ENCODE data around the gene COL5A2. TPM values are rescaled to one million over a fixed set of nuclear protein-coding genes. Genes with fewer than 3 reads are reported as not detected.

Gene COL5A2
- total RNA-seq, 1 donor from 2014 or later: 0.23 TPM

- DNase-seq (ENCODE audit: low spot score): no peak
- intact Hi-C loops (cut with micrococcal nuclease): no loop called here
- no peak overlapping the region for H3K4me3 Mint-ChIP-seq (ENCODE audit: low read depth)
- no peak overlapping the region for H3K27ac Mint-ChIP-seq
- H3K9me3 Mint-ChIP-seq: no peaks in the 10 kb centered on the region
- H3K4me1 Mint-ChIP-seq (ENCODE audit: low read depth): peaks cover 1% of the 10 kb centered on the region
- H3K36me3 Mint-ChIP-seq (ENCODE audit: low read depth): no peaks in the 10 kb centered on the region
- H3K27me3 Mint-ChIP-seq (ENCODE audit: low read depth): peaks cover 2% of the 10 kb centered on the region
Observed at GRCh38 chr2:189104934-189105333, 74.6 kb downstream of the COL5A2 start.

GRCh38 chr2:189102735-189103134 lies 76.8 kb downstream of the COL5A2 start:
- Mint-ChIP-seq H3K36me3 (ENCODE audit: low read depth) (no peaks in the 10 kb centered on the region), H3K27me3 (ENCODE audit: low read depth) (no peaks in the 10 kb centered on the region), H3K4me3 (ENCODE audit: low read depth) (no peak overlapping the region), H3K4me1 (ENCODE audit: low read depth) (peaks cover under 1% of the 10 kb centered on the region), H3K27ac (no peak overlapping the region), H3K9me3 (no peaks in the 10 kb centered on the region)
- DNase-seq (ENCODE audit: low spot score): no peak
- intact Hi-C loops (cut with micrococcal nuclease): no loop called here

- intact Hi-C loops (cut with micrococcal nuclease): no loop called here
Observed at GRCh38 chr2:189097934-189098333, 81.6 kb downstream of the COL5A2 start.

GRCh38 chr2:189096769-189097447 lies 82.7 kb downstream of the COL5A2 start:
- DNase-seq (ENCODE audit: low spot score): no peak
- Mint-ChIP-seq H3K9me3 (no peaks in the 10 kb centered on the region), H3K4me1 (ENCODE audit: low read depth) (no peaks in the 10 kb centered on the region), H3K36me3 (ENCODE audit: low read depth) (no peaks in the 10 kb centered on the region), H3K4me3 (ENCODE audit: low read depth) (no peak overlapping the region), H3K27me3 (ENCODE audit: low read depth) (no peaks in the 10 kb centered on the region), H3K27ac (no peak overlapping the region)
- intact Hi-C loops (cut with micrococcal nuclease): no loop called here

More at GRCh38 chr2:189097934-189098333, 81.6 kb downstream of the COL5A2 start:
- no peaks in the 10 kb centered on the region for H3K36me3 Mint-ChIP-seq (ENCODE audit: low read depth)
- DNase-seq (ENCODE audit: low spot score): no peak
- H3K4me1 Mint-ChIP-seq (ENCODE audit: low read depth): no peaks in the 10 kb centered on the region
- no peak overlapping the region for H3K27ac Mint-ChIP-seq
- H3K27me3 Mint-ChIP-seq (ENCODE audit: low read depth): no peaks in the 10 kb centered on the region
- H3K9me3 Mint-ChIP-seq: no peaks in the 10 kb centered on the region
- H3K4me3 Mint-ChIP-seq (ENCODE audit: low read depth): no peak overlapping the region

- no peaks in the 10 kb centered on the region for H3K9me3 Mint-ChIP-seq
- H3K4me3 Mint-ChIP-seq (ENCODE audit: low read depth): no peak overlapping the region
- H3K27ac Mint-ChIP-seq: no peak overlapping the region
- H3K27me3 Mint-ChIP-seq (ENCODE audit: low read depth): no peaks in the 10 kb centered on the region
- H3K4me1 Mint-ChIP-seq (ENCODE audit: low read depth): peaks cover 2% of the 10 kb centered on the region
- no peak for DNase-seq (ENCODE audit: low spot score)
- intact Hi-C loops (cut with micrococcal nuclease): no loop called here
- no peaks in the 10 kb centered on the region for H3K36me3 Mint-ChIP-seq (ENCODE audit: low read depth)
Observed at GRCh38 chr2:189095101-189095500, 84.5 kb downstream of the COL5A2 start.

- H3K36me3 Mint-ChIP-seq (ENCODE audit: low read depth): no peaks in the 10 kb centered on the region
- no peak overlapping the region for H3K27ac Mint-ChIP-seq
- intact Hi-C loops (cut with micrococcal nuclease): loop anchor here (5.0 kb wide), 3 partner anchors 194 to 571 kb away; no protein-coding TSS in a partner anchor
- no peak for DNase-seq (ENCODE audit: low spot score)
- no peaks in the 10 kb centered on the region for H3K27me3 Mint-ChIP-seq (ENCODE audit: low read depth)
- peaks cover 7% of the 10 kb centered on the region for H3K4me1 Mint-ChIP-seq (ENCODE audit: low read depth)
- H3K9me3 Mint-ChIP-seq: no peaks in the 10 kb centered on the region
- no peak overlapping the region for H3K4me3 Mint-ChIP-seq (ENCODE audit: low read depth)
Observed at GRCh38 chr2:189092936-189093335, 86.6 kb downstream of the COL5A2 start.

- intact Hi-C loops (cut with micrococcal nuclease): loop anchor here (5.0 kb wide), 3 partner anchors 196 to 569 kb away; no protein-coding TSS in a partner anchor
- no peaks in the 10 kb centered on the region for H3K9me3 Mint-ChIP-seq
- H3K27me3 Mint-ChIP-seq (ENCODE audit: low read depth): no peaks in the 10 kb centered on the region
- no peaks in the 10 kb centered on the region for H3K36me3 Mint-ChIP-seq (ENCODE audit: low read depth)
- H3K27ac Mint-ChIP-seq: no peak overlapping the region
- H3K4me3 Mint-ChIP-seq (ENCODE audit: low read depth): no peak overlapping the region
- H3K4me1 Mint-ChIP-seq (ENCODE audit: low read depth): peaks cover 7% of the 10 kb centered on the region
- no peak for DNase-seq (ENCODE audit: low spot score)
Observed at GRCh38 chr2:189091253-189091652, 88.3 kb downstream of the COL5A2 start.

GRCh38 chr2:189088591-189089205 lies 90.9 kb downstream of the COL5A2 start:
- H3K27me3 Mint-ChIP-seq (ENCODE audit: low read depth): peaks cover 1% of the 10 kb centered on the region
- no peak overlapping the region for H3K27ac Mint-ChIP-seq
- peaks cover 7% of the 10 kb centered on the region for H3K4me1 Mint-ChIP-seq (ENCODE audit: low read depth)
- H3K36me3 Mint-ChIP-seq (ENCODE audit: low read depth): no peaks in the 10 kb centered on the region
- no peak overlapping the region for H3K4me3 Mint-ChIP-seq (ENCODE audit: low read depth)
- H3K9me3 Mint-ChIP-seq: no peaks in the 10 kb centered on the region
- no peak for DNase-seq (ENCODE audit: low spot score)
- intact Hi-C loops (cut with micrococcal nuclease): no loop called here

GRCh38 chr2:189086710-189087109 lies 92.9 kb downstream of the COL5A2 start:
- DNase-seq (ENCODE audit: low spot score): no peak
- H3K36me3 Mint-ChIP-seq (ENCODE audit: low read depth): no peaks in the 10 kb centered on the region
- no peaks in the 10 kb centered on the region for H3K9me3 Mint-ChIP-seq
- H3K27me3 Mint-ChIP-seq (ENCODE audit: low read depth): peaks cover 1% of the 10 kb centered on the region
- no peak overlapping the region for H3K4me3 Mint-ChIP-seq (ENCODE audit: low read depth)
- intact Hi-C loops (cut with micrococcal nuclease): no loop called here
- H3K4me1 Mint-ChIP-seq (ENCODE audit: low read depth): peaks cover 7% of the 10 kb centered on the region
- no peak overlapping the region for H3K27ac Mint-ChIP-seq

GRCh38 chr2:189086250-189086649 lies 93.3 kb downstream of the COL5A2 start:
- no peak overlapping the region for H3K4me3 Mint-ChIP-seq (ENCODE audit: low read depth)
- peaks cover 1% of the 10 kb centered on the region for H3K27me3 Mint-ChIP-seq (ENCODE audit: low read depth)
- intact Hi-C loops (cut with micrococcal nuclease): no loop called here
- no peaks in the 10 kb centered on the region for H3K36me3 Mint-ChIP-seq (ENCODE audit: low read depth)
- H3K4me1 Mint-ChIP-seq (ENCODE audit: low read depth): peaks cover 7% of the 10 kb centered on the region
- no peaks in the 10 kb centered on the region for H3K9me3 Mint-ChIP-seq
- no peak overlapping the region for H3K27ac Mint-ChIP-seq
- DNase-seq (ENCODE audit: low spot score): no peak

GRCh38 chr2:189083606-189084005 lies 96.0 kb downstream of the COL5A2 start:
- Mint-ChIP-seq H3K4me3 (ENCODE audit: low read depth) (no peak overlapping the region), H3K27ac (no peak overlapping the region), H3K27me3 (ENCODE audit: low read depth) (peaks cover 1% of the 10 kb centered on the region), H3K36me3 (ENCODE audit: low read depth) (no peaks in the 10 kb centered on the region), H3K4me1 (ENCODE audit: low read depth) (no peaks in the 10 kb centered on the region), H3K9me3 (no peaks in the 10 kb centered on the region)
- intact Hi-C loops (cut with micrococcal nuclease): no loop called here
- DNase-seq (ENCODE audit: low spot score): no peak

GRCh38 chr2:189083106-189083505 lies 96.5 kb downstream of the COL5A2 start:
- intact Hi-C loops (cut with micrococcal nuclease): no loop called here
- H3K9me3 Mint-ChIP-seq: no peaks in the 10 kb centered on the region
- H3K4me1 Mint-ChIP-seq (ENCODE audit: low read depth): no peaks in the 10 kb centered on the region
- H3K36me3 Mint-ChIP-seq (ENCODE audit: low read depth): no peaks in the 10 kb centered on the region
- no peak overlapping the region for H3K27ac Mint-ChIP-seq
- DNase-seq (ENCODE audit: low spot score): no peak
- H3K4me3 Mint-ChIP-seq (ENCODE audit: low read depth): no peak overlapping the region
- H3K27me3 Mint-ChIP-seq (ENCODE audit: low read depth): peaks cover 1% of the 10 kb centered on the region

GRCh38 chr2:189082376-189082975 lies 97.1 kb downstream of the COL5A2 start:
- Mint-ChIP-seq H3K9me3 (no peaks in the 10 kb centered on the region), H3K36me3 (ENCODE audit: low read depth) (no peaks in the 10 kb centered on the region)

More at GRCh38 chr2:189082376-189082975, 97.1 kb downstream of the COL5A2 start:
- peaks cover 1% of the 10 kb centered on the region for H3K27me3 Mint-ChIP-seq (ENCODE audit: low read depth)
- no peak overlapping the region for H3K27ac Mint-ChIP-seq
- no peak overlapping the region for H3K4me3 Mint-ChIP-seq (ENCODE audit: low read depth)
- H3K4me1 Mint-ChIP-seq (ENCODE audit: low read depth): no peaks in the 10 kb centered on the region
- DNase-seq (ENCODE audit: low spot score): no peak
- intact Hi-C loops (cut with micrococcal nuclease): no loop called here
